HCT116 (cell line): ENCODE measurements around the gene C21orf91. TPM values are rescaled to one million over a fixed set of nuclear protein-coding genes. Genes with fewer than 3 reads are reported as not detected.

Experiments
- ATAC-seq: fragments of 200-7000 bp; cut with Tn5 transposase; 2 replicates; pipeline ENCODE4 v1.9.1; 2020; ENCODE audit warnings: mild to moderate bottlenecking, moderate library complexity
- BruUV-seq: library from RNA; stranded (reverse); fragments of 400-500 nt; replicated peaks from 2 replicates; lab custom pipeline; 2021; lab: Mats Ljungman, UMichigan
- CTCF ChIA-PET: fragments of 300-600 bp; sonication (Branson Sonifier 250); formaldehyde crosslinking; loops from one replicate; lab custom pipeline; 2021; ENCODE audit warnings: antibody characterized with exemption; lab: Charles Lee
- POLR2A ChIA-PET: fragments of 300-600, 350-600 bp; sonication (Branson Sonifier 250); formaldehyde crosslinking; loops from one replicate; lab custom pipeline; 2021; ENCODE audit warnings: antibody characterized with exemption; lab: Charles Lee
- RAD21 ChIA-PET, 2 experiments: fragments of 300-600 bp; sonication (Branson Sonifier 250); formaldehyde crosslinking; loops; one replicate each; lab custom pipeline; 2023; ENCODE audit warnings: low total read pairs in 2 of 2; ENCODE audit not compliant: uncharacterized antibody in 2 of 2, unreplicated experiment in 2 of 2, low non-redundant PET in 1 of 2; lab: Charles Lee
- DNase-seq: peaks from one replicate; pipeline ENCODE4 v3.0.0-alpha.2; 2010; ENCODE audit warnings: low read depth, low spot score
- H2AFZ ChIP-seq: fragments of 200-600 bp; shearing (Covaris generic), sonication (generic); 2 replicates; pipeline ENCODE4 v1.6.1; 2017; ENCODE audit warnings: low read depth, mixed run types, mixed read lengths, antibody characterized with exemption, low read length; ENCODE audit not compliant: poor library complexity, severe bottlenecking
- H3K27ac ChIP-seq: 2 replicates; pipeline ENCODE4 v1.5.1; 2012; ENCODE audit warnings: low read depth, low read length
- H3K27me3 ChIP-seq: fragments of 200-600 bp; sonication (generic); 2 replicates; pipeline ENCODE4 v1.6.1; 2016; ENCODE audit warnings: mixed run types, low read length, mixed read lengths; ENCODE audit not compliant: insufficient read depth
- H3K36me3 ChIP-seq, 2 experiments: fragments of 200-500 bp in 1 of 2; fragments of 200-600 bp in 1 of 2; sonication (Bioruptor generic) in 1 of 2; sonication (generic) in 1 of 2; 2 replicates each; pipeline versions ENCODE4 v1.5.1 to v1.6.1; 2014 to 2016; ENCODE audit warnings: low read length in 2 of 2, inconsistent platforms in 1 of 2, mixed read lengths in 1 of 2, mixed run types in 1 of 2; ENCODE audit not compliant: insufficient read depth in 2 of 2, control insufficient read depth in 1 of 2
- H3K4me1 ChIP-seq, 2 experiments: fragments of 200-600 bp in 1 of 2; sonication (generic) in 1 of 2; 2 replicates each; pipeline versions ENCODE4 v1.5.1 to v1.6.1; 2012 to 2017; ENCODE audit warnings: low read length in 2 of 2, inconsistent platforms in 1 of 2, mild to moderate bottlenecking in 1 of 2, mixed read lengths in 1 of 2, mixed run types in 1 of 2, moderate library complexity in 1 of 2; ENCODE audit not compliant: insufficient read depth in 2 of 2, control insufficient read depth in 1 of 2
- H3K4me2 ChIP-seq: fragments of 200-600 bp; sonication (generic); 2 replicates; pipeline ENCODE4 v1.6.1; 2017; ENCODE audit warnings: mixed run types, low read length, mixed read lengths
- H3K4me3 ChIP-seq, 2 experiments: fragments of 200-600 bp in 1 of 2; sonication (generic) in 1 of 2; replicated peaks in 1 of 2; 2 replicates each; pipeline ENCODE4 v1.5.1; 2011 to 2016; ENCODE audit warnings: low read length in 2 of 2, control low read depth in 1 of 2, low read depth in 1 of 2, mild to moderate bottlenecking in 1 of 2, mixed read lengths in 1 of 2, mixed run types in 1 of 2
- H3K79me2 ChIP-seq: fragments of 200-600 bp; sonication (generic); 2 replicates; pipeline ENCODE4 v1.6.1; 2017; ENCODE audit warnings: mild to moderate bottlenecking, mixed run types, low read length, moderate library complexity, mixed read lengths; ENCODE audit not compliant: insufficient read depth
- H3K9ac ChIP-seq: fragments of 200-600 bp; sonication (generic); 2 replicates; pipeline ENCODE4 v1.6.1; 2016; ENCODE audit warnings: low read length, mixed read lengths
- H3K9me2 ChIP-seq: fragments of 200-600 bp; sonication (generic), shearing (Covaris generic); 2 replicates; pipeline ENCODE4 v1.6.1; 2017; ENCODE audit warnings: mixed run types, mild to moderate bottlenecking, moderate library complexity; ENCODE audit not compliant: insufficient read depth
- H3K9me3 ChIP-seq, 2 experiments: fragments of 200-500 bp in 1 of 2; fragments of 200-600 bp in 1 of 2; sonication (Bioruptor generic) in 1 of 2; sonication (generic) in 1 of 2; 2 replicates each; pipeline ENCODE4 v1.6.1; 2014 to 2017; ENCODE audit warnings: low read length in 2 of 2, mixed read lengths in 2 of 2, inconsistent platforms in 1 of 2, low read depth in 1 of 2, mild to moderate bottlenecking in 1 of 2, mixed run types in 1 of 2, moderate library complexity in 1 of 2; ENCODE audit not compliant: control insufficient read depth in 1 of 2, insufficient read depth in 1 of 2
- H4K20me1 ChIP-seq: fragments of 200-600 bp; sonication (generic), shearing (Covaris generic); 2 replicates; pipeline ENCODE4 v1.6.1; 2017; ENCODE audit warnings: mixed run types, mild to moderate bottlenecking, moderate library complexity; ENCODE audit not compliant: insufficient read depth
- CBX3 ChIP-seq: IDR thresholded peaks from 2 replicates; pipeline ENCODE4 v1.6.1; 2012; ENCODE audit warnings: low read depth
- CEBPB ChIP-seq: IDR thresholded peaks from 2 replicates; pipeline ENCODE4 v1.6.1; 2012; ENCODE audit warnings: low read depth
- EZH2 ChIP-seq: fragments of 200-600 bp; sonication (generic); IDR thresholded peaks from 2 replicates; pipeline ENCODE4 v1.6.1; 2017; ENCODE audit warnings: antibody characterized with exemption, mixed run types
- EZH2phosphoT487 ChIP-seq: fragments of 200-600 bp; IDR thresholded peaks from 2 replicates; pipeline ENCODE4 v1.6.1; 2018; ENCODE audit warnings: antibody characterized with exemption, borderline replicate concordance
- FOSL1 ChIP-seq: IDR thresholded peaks from 2 replicates; pipeline ENCODE4 v1.6.1; 2012; ENCODE audit warnings: low read depth
- POLR2A ChIP-seq: IDR thresholded peaks from 2 replicates; pipeline ENCODE4 v1.7.0; 2011; ENCODE audit warnings: borderline replicate concordance; ENCODE audit not compliant: insufficient read depth, insufficient read length; ENCODE audit errors: extremely low read depth
- RAD21 ChIP-seq: IDR thresholded peaks from 2 replicates; pipeline ENCODE4 v1.6.1; 2012; ENCODE audit warnings: low read depth, mild to moderate bottlenecking
- SP1 ChIP-seq: IDR thresholded peaks from 2 replicates; pipeline ENCODE4 v1.6.1; 2012; ENCODE audit warnings: low read depth
- SRF ChIP-seq: IDR thresholded peaks from 2 replicates; pipeline ENCODE4 v1.6.1; 2012; ENCODE audit warnings: low read depth
- intact Hi-C: fragments of 100-400 bp; cut with micrococcal nuclease; formaldehyde crosslinking; loops from 2 replicates; pipeline ENCODE4 v1.10.0; 2022
- total RNA-seq: library from RNA; stranded (reverse); gene quantifications from one replicate; pipeline ENCODE4 v1.2.1, GENCODE V29; 2021; ENCODE audit not compliant: unreplicated experiment
- TF ChIP-seq, protein P1 (sequence below): IDR thresholded peaks from 2 replicates; pipeline ENCODE4 v1.6.1; 2012; ENCODE audit warnings: low read depth
- TF ChIP-seq, protein P2 (sequence below): IDR thresholded peaks from 2 replicates; pipeline ENCODE4 v1.6.1; 2011; ENCODE audit warnings: mild to moderate bottlenecking, low read length, moderate library complexity; ENCODE audit not compliant: insufficient replicate concordance; ENCODE audit errors: extremely low read depth
- TF ChIP-seq, protein P3 (sequence below), 3 experiments: fragments of 200-600 bp in 1 of 3; sonication (generic) in 1 of 3; IDR thresholded peaks in 2 of 3; conservative IDR thresholded peaks in 1 of 3; 2 replicates each; pipeline ENCODE4 v1.5.1; 2012 to 2017; ENCODE audit warnings: low read depth in 2 of 3, low read length in 2 of 3, antibody characterized with exemption in 1 of 3, borderline replicate concordance in 1 of 3, control low read depth in 1 of 3, mild to moderate bottlenecking in 1 of 3, mixed read lengths in 1 of 3, mixed run types in 1 of 3, moderate library complexity in 1 of 3; ENCODE audit not compliant: insufficient read depth in 1 of 3
- TF ChIP-seq, protein P4 (sequence below): IDR thresholded peaks from 2 replicates; pipeline ENCODE4 v1.6.1; 2012

The C21orf91 gene
- total RNA-seq, 1 experiment from 2014 or later: 17.7 TPM

DNA sequence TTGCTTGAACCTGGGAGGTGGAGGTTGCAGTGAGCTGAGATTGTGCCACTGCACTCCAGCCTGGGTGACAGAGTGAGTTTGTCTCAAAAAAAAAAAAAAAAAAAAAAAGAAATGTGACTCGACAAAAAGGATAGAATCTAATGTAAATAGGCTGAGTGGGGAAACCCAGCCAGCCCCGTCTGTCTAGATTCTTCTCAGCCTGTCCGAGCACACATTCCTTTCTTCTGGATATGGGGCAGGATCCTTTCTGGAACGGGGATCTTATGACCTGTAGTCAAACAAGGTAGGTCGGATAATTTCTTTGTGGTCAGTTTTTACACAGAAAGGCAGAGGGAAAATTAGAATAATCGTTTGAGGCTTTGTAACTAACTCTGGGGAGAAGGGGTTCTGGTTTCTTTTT is 74.1 kb downstream of the C21orf91 start:
- H3K4me1 ChIP-seq: no peaks in the 10 kb centered on the region
- H3K27me3 ChIP-seq: peaks cover 4% of the 10 kb centered on the region; the same call in 1 of the 2 replicates
- H3K9me3 ChIP-seq: no peaks in the 10 kb centered on the region
- no peaks in the 10 kb centered on the region for H4K20me1 ChIP-seq
- ChIA-PET RAD21 (interaction anchor here in 1 of 2 experiments (0.7 kb wide), 1 partner anchor 26 kb away, joined by 3 read pairs; no protein-coding TSS in a partner anchor), CTCF (no interaction called here), POLR2A (no interaction called here)
- H3K36me3 ChIP-seq: no peaks in the 10 kb centered on the region
- TF ChIP-seq CEBPB (no peak), POLR2A (no peak), FOSL1 (no peak), EZH2 (no peak), EZH2phosphoT487 (no peak), SP1 (no peak), CBX3 (no peak), SRF (no peak), RAD21 (no peak)
- TF ChIP-seq, protein P1, sequence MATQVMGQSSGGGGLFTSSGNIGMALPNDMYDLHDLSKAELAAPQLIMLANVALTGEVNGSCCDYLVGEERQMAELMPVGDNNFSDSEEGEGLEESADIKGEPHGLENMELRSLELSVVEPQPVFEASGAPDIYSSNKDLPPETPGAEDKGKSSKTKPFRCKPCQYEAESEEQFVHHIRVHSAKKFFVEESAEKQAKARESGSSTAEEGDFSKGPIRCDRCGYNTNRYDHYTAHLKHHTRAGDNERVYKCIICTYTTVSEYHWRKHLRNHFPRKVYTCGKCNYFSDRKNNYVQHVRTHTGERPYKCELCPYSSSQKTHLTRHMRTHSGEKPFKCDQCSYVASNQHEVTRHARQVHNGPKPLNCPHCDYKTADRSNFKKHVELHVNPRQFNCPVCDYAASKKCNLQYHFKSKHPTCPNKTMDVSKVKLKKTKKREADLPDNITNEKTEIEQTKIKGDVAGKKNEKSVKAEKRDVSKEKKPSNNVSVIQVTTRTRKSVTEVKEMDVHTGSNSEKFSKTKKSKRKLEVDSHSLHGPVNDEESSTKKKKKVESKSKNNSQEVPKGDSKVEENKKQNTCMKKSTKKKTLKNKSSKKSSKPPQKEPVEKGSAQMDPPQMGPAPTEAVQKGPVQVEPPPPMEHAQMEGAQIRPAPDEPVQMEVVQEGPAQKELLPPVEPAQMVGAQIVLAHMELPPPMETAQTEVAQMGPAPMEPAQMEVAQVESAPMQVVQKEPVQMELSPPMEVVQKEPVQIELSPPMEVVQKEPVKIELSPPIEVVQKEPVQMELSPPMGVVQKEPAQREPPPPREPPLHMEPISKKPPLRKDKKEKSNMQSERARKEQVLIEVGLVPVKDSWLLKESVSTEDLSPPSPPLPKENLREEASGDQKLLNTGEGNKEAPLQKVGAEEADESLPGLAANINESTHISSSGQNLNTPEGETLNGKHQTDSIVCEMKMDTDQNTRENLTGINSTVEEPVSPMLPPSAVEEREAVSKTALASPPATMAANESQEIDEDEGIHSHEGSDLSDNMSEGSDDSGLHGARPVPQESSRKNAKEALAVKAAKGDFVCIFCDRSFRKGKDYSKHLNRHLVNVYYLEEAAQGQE: no peak
- TF ChIP-seq, protein P2, sequence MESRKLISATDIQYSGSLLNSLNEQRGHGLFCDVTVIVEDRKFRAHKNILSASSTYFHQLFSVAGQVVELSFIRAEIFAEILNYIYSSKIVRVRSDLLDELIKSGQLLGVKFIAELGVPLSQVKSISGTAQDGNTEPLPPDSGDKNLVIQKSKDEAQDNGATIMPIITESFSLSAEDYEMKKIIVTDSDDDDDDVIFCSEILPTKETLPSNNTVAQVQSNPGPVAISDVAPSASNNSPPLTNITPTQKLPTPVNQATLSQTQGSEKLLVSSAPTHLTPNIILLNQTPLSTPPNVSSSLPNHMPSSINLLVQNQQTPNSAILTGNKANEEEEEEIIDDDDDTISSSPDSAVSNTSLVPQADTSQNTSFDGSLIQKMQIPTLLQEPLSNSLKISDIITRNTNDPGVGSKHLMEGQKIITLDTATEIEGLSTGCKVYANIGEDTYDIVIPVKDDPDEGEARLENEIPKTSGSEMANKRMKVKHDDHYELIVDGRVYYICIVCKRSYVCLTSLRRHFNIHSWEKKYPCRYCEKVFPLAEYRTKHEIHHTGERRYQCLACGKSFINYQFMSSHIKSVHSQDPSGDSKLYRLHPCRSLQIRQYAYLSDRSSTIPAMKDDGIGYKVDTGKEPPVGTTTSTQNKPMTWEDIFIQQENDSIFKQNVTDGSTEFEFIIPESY: no peak
- TF ChIP-seq, protein P3, sequence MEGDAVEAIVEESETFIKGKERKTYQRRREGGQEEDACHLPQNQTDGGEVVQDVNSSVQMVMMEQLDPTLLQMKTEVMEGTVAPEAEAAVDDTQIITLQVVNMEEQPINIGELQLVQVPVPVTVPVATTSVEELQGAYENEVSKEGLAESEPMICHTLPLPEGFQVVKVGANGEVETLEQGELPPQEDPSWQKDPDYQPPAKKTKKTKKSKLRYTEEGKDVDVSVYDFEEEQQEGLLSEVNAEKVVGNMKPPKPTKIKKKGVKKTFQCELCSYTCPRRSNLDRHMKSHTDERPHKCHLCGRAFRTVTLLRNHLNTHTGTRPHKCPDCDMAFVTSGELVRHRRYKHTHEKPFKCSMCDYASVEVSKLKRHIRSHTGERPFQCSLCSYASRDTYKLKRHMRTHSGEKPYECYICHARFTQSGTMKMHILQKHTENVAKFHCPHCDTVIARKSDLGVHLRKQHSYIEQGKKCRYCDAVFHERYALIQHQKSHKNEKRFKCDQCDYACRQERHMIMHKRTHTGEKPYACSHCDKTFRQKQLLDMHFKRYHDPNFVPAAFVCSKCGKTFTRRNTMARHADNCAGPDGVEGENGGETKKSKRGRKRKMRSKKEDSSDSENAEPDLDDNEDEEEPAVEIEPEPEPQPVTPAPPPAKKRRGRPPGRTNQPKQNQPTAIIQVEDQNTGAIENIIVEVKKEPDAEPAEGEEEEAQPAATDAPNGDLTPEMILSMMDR (IDR thresholded peaks at IDR 0.05 in 2 of 3, conservative IDR thresholded peaks at IDR 0.05 in 1 of 3; ENCODE audit: borderline replicate concordance in 1 of 3, insufficient read depth in 1 of 3, low read depth in 2 of 3, low read length in 2 of 3): no peak
- TF ChIP-seq, protein P4, sequence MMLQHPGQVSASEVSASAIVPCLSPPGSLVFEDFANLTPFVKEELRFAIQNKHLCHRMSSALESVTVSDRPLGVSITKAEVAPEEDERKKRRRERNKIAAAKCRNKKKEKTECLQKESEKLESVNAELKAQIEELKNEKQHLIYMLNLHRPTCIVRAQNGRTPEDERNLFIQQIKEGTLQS: no peak
- no peak overlapping the region for H3K4me3 ChIP-seq
- intact Hi-C loops: no loop called here
- DNase-seq: no peak
- H3K4me2 ChIP-seq: no peak overlapping the region
- H3K9ac ChIP-seq: no peak overlapping the region
- H3K9me2 ChIP-seq: no peaks in the 10 kb centered on the region
- BruUV-seq: no TSS peak
- no peak for ATAC-seq
- H3K79me2 ChIP-seq: no peaks in the 10 kb centered on the region
- no peak overlapping the region for H3K27ac ChIP-seq
- H2AFZ ChIP-seq: no peak overlapping the region
